WI38 (cell line): ENCODE data around the gene BDH1.

Experiments
- H3K4me3 ChIP-seq: 2 replicates; pipeline ENCODE4 v1.5.1; 2011; ENCODE audit warnings: low read depth, mild to moderate bottlenecking, control low read depth, low read length
- TF ChIP-seq, protein P1 (sequence below): IDR thresholded peaks from 2 replicates; pipeline ENCODE4 v1.5.1; 2012; ENCODE audit warnings: low read depth, mild to moderate bottlenecking, control low read depth, low read length

BDH1 gene

GRCh38 chr3:197495999-197496745, 59.6 kb downstream of the BDH1 start:
- TF ChIP-seq, protein P1, sequence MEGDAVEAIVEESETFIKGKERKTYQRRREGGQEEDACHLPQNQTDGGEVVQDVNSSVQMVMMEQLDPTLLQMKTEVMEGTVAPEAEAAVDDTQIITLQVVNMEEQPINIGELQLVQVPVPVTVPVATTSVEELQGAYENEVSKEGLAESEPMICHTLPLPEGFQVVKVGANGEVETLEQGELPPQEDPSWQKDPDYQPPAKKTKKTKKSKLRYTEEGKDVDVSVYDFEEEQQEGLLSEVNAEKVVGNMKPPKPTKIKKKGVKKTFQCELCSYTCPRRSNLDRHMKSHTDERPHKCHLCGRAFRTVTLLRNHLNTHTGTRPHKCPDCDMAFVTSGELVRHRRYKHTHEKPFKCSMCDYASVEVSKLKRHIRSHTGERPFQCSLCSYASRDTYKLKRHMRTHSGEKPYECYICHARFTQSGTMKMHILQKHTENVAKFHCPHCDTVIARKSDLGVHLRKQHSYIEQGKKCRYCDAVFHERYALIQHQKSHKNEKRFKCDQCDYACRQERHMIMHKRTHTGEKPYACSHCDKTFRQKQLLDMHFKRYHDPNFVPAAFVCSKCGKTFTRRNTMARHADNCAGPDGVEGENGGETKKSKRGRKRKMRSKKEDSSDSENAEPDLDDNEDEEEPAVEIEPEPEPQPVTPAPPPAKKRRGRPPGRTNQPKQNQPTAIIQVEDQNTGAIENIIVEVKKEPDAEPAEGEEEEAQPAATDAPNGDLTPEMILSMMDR: no peak
- no peak overlapping the region for H3K4me3 ChIP-seq

- H3K4me3 ChIP-seq: no peak overlapping the region
- TF ChIP-seq, protein P1: no peak
Observed at GRCh38 chr3:197495499-197495898, 60.3 kb downstream of the BDH1 start.

DNA sequence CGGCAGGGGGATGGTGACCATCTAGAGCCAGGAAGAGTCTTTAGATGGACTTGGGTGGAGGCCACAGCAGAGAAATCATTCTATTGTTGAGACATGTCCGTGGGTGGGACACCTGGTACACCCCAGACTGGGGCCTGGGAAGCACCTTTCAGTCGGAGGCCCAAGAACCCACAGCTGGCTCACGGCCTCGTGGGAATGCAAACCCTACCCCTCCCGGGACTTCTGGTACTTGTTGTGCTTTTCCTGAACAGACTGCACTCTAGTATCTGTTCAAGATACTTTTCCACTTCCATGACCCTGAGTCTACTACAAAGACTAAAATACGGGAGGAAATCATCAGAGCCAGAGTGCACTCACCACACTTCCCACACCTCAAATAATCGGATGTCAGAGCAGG, 60.7 kb downstream of the BDH1 start:
- no peak overlapping the region for H3K4me3 ChIP-seq
- TF ChIP-seq, protein P1: no peak

DNA sequence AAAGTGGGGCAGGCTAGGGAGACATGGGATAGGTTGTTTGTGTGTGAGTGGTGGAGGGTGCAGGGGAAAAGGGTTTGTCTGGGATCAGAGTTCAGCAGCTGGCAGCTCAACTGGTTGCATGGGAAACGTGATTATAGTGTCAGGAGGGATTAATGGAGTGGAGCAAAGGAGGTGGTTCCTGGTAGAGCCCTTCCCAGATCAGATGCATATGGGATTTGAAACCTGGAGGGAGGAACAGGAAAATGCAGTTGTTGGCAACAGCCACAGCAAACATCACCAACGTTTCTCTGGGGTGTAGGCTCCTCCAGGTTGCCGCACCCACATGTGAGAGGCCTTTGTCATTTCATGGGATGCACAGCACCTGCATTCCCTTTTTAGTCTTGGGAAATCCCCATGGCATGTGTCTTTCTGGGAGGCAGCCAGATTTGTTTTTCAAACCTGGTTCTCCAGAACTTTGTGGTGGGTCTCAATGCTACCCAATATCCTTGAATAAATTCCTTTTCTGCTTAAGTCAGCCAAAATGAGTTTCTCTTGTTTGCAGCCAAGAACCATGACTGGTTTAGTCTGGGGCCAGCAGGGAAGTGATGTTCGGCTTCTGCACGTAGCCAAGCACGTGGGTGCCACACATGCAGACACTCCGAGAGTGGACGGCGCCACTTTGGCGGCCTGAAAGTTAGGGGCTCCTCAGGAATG, 61.3 kb downstream of the BDH1 start:
- TF ChIP-seq, protein P1: no peak
- H3K4me3 ChIP-seq: no peak overlapping the region

GRCh38 chr3:197493049-197493448, 62.7 kb downstream of the BDH1 start:
- no peak overlapping the region for H3K4me3 ChIP-seq
- TF ChIP-seq, protein P1: no peak

- no peak overlapping the region for H3K4me3 ChIP-seq
- TF ChIP-seq, protein P1: no peak
Observed at GRCh38 chr3:197491923-197492664, 63.7 kb downstream of the BDH1 start.
